ENCODE measurements around the gene ERBB4. TPM values are rescaled to one million over a fixed set of nuclear protein-coding genes. Genes with fewer than 3 reads are reported as not detected.
"Not testable (repeated sequence)": the region's sequence is repeated elsewhere in the genome, so short reads cannot be mapped to it uniquely, and the experiment has no call there.

The ERBB4 gene
- total and polyA plus RNA-seq, 2 of the 8 experiments (the other 6 are each of a cell fraction or from before 2014, with no cell fraction given) = 0.34 to 1.3 TPM

GRCh38 chr2:212107014-212107413 lies 431.6 kb downstream of the ERBB4 start (continued):
- TF ChIP-seq TCF12 (IDR thresholded peaks at IDR 0.05; ENCODE audit: low read depth, low read length) (no peak), SP2 (IDR thresholded peaks at IDR 0.05; ENCODE audit: low read length) (no peak), SIRT6 (IDR thresholded peaks at IDR 0.05; ENCODE audit: low read length) (no peak), KDM1A (IDR thresholded peaks at IDR 0.05; ENCODE audit: borderline replicate concordance, low read length) (no peak)

GRCh38 chr2:212106536-212106935 lies 432.1 kb downstream of the ERBB4 start:
- H3K4me3 ChIP-seq (ENCODE audit: extremely low read depth in 1 of 4, insufficient read depth in 2 of 4, low read depth in 3 of 4, low read length in 4 of 4) = not testable (repeated sequence)

More at GRCh38 chr2:212106536-212106935, 432.1 kb downstream of the ERBB4 start:
- H2AK5ac ChIP-seq (ENCODE audit: low read depth, low read length); H3K23ac ChIP-seq (ENCODE audit: insufficient read length); FAIRE-seq; POLR2A ChIA-PET (ENCODE audit: partially characterized antibody); H3K18ac ChIP-seq (ENCODE audit: extremely low read depth, low read length); H2BK12ac ChIP-seq (ENCODE audit: low read depth, low read length); H2AFZ ChIP-seq (ENCODE audit: low read length); H3K23me2 ChIP-seq (ENCODE audit: low read depth, low read length); H3K14ac ChIP-seq (ENCODE audit: insufficient read length); H4K5ac ChIP-seq (ENCODE audit: insufficient read length, low read depth, low read length); H3K9ac ChIP-seq (replicated peaks in 1 of 4; ENCODE audit: extremely low read depth in 1 of 4, low read depth in 3 of 4, low read length in 3 of 4); DNase-seq (ENCODE audit: low read depth in 1 of 2, low spot score in 2 of 2); H3K36me3 ChIP-seq (ENCODE audit: control insufficient read depth in 2 of 4, insufficient read depth in 4 of 4, low read length in 3 of 4); H3K27me3 ChIP-seq (replicated peaks in 1 of 4; ENCODE audit: control insufficient read depth in 3 of 4, extremely low read depth in 1 of 4, insufficient read depth in 3 of 4, low read length in 3 of 4); H3K27ac ChIP-seq (ENCODE audit: low read depth, low read length); H4K91ac ChIP-seq (replicated peaks; ENCODE audit: insufficient read length, low read length); H4K20me1 ChIP-seq (replicated peaks in 1 of 2; ENCODE audit: control insufficient read depth in 1 of 2, insufficient read depth in 2 of 2, low read length in 2 of 2); H2BK20ac ChIP-seq (ENCODE audit: low read length); H3K4me2 ChIP-seq (ENCODE audit: insufficient read depth in 1 of 2, low read depth in 2 of 2, low read length in 2 of 2); H3K56ac ChIP-seq (replicated peaks; ENCODE audit: insufficient read length, low read depth, low read length); H2BK5ac ChIP-seq (ENCODE audit: low read depth, low read length); H3K79me1 ChIP-seq (ENCODE audit: low read depth, low read length); H2BK15ac ChIP-seq (ENCODE audit: low read length); H2BK120ac ChIP-seq (replicated peaks; ENCODE audit: low read depth, low read length); H4K8ac ChIP-seq (ENCODE audit: extremely low read depth, insufficient read depth, low read length); H3K4ac ChIP-seq (replicated peaks; ENCODE audit: insufficient read length, low read depth, low read length); H3K79me2 ChIP-seq (ENCODE audit: control insufficient read depth in 1 of 2, insufficient read depth in 2 of 2, low read length in 2 of 2): not testable (repeated sequence)
- Histone ChIP-seq H3K4me1 (replicated peaks in 1 of 4; ENCODE audit: control insufficient read depth in 3 of 4, insufficient read depth in 4 of 4, low read length in 3 of 4) (peaks cover 0 to 15% (median 9%) of the 10 kb centered on the region in 4 experiments; a peak in 3 of 7 replicates), H3K9me3 (ENCODE audit: insufficient read depth in 2 of 2, low read depth in 1 of 2, low read length in 1 of 2) (peaks cover 11 to 17% of the 10 kb centered on the region in 2 experiments)
- CTCF ChIA-PET (ENCODE audit: partially characterized antibody) = interaction anchor here (0.6 kb wide), 1 partner anchor 151 kb away, joined by 3 read pairs; no protein-coding TSS in a partner anchor
